ENCODE results near the gene ICAM1. TPM values are rescaled to one million over a fixed set of nuclear protein-coding genes. Genes with fewer than 3 reads are reported as not detected.

The ICAM1 gene
- total RNA-seq, 1 donor from 2014 or later, result 155 TPM

GRCh38 chr19:10226376-10227025 lies 44.4 kb upstream of the ICAM1 start:
- H3K36me3 ChIP-seq (ENCODE audit: control insufficient read depth, insufficient read depth, low read length), result no peaks in the 10 kb centered on the region
- peaks cover 2% of the 10 kb centered on the region for H3K27me3 ChIP-seq (ENCODE audit: control insufficient read depth, insufficient read depth, low read length)
- no peak for TF ChIP-seq CTCF (IDR thresholded peaks at IDR 0.05; ENCODE audit: insufficient read depth, low read length, poor library complexity, severe bottlenecking)
- no peak for DNase-seq (ENCODE audit: low read depth)
- no peak overlapping the region for H3K4me3 ChIP-seq (ENCODE audit: low read depth, low read length)

DNA sequence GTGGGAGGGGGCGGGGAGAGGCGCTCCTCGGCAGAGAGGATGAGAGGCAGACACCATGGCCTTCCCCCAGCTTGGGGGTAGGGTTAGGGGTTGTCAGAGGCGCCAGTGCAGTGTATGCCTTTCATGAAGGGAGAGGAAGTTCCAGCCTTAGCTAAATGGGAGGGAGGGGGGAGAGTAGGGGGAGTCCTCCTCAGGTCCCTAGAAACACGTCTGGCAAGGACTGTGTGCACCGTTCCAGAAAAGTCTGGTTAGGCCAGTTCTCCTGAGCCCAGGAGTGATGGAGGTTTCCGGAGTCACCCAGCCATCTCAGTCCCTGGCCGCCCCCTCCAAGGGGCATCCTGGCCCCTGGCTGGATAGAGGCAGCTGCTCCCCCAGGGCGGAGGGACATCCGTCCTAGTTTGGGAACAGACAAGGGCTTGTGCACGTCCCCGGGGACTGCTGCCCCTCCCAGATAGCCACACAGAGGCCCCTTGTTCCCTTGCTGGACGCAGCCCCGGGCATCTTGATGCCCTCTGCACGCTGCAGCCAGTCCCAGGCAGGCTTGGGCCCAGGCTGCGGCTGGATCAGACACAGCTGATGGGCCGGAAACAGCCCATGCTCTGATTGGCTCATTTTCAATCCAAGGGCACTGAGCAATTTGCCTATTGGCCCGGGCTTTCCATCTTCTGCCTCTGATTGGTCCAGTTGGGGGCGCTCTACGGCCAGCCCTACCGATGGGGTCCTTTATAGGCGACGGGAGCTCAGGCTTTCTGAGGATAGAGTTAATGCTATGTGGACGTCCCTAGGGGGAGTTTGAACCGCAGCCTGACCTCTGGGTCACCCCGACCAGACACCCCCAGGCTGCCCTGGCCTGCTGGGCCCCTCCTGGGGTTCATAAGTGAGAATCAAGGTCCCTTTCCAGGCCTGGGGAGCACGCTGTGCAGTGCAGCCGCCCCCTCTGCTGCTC lies 43.6 kb upstream of the ICAM1 start:
- Histone ChIP-seq H3K4me3 (ENCODE audit: low read depth, low read length) (no peak overlapping the region), H3K27me3 (ENCODE audit: control insufficient read depth, insufficient read depth, low read length) (peaks cover 2% of the 10 kb centered on the region), H3K36me3 (ENCODE audit: control insufficient read depth, insufficient read depth, low read length) (no peaks in the 10 kb centered on the region)
- TF ChIP-seq CTCF (IDR thresholded peaks at IDR 0.05; ENCODE audit: insufficient read depth, low read length, poor library complexity, severe bottlenecking), result no peak
- DNase-seq (ENCODE audit: low read depth), result no peak

GRCh38 chr19:10228393-10228792 lies 42.5 kb upstream of the ICAM1 start:
- H3K4me3 ChIP-seq (ENCODE audit: low read depth, low read length), result no peak overlapping the region
- peaks cover 2% of the 10 kb centered on the region for H3K27me3 ChIP-seq (ENCODE audit: control insufficient read depth, insufficient read depth, low read length)
- TF ChIP-seq CTCF (IDR thresholded peaks at IDR 0.05; ENCODE audit: insufficient read depth, low read length, poor library complexity, severe bottlenecking), result no peak
- no peak for DNase-seq (ENCODE audit: low read depth)
- H3K36me3 ChIP-seq (ENCODE audit: control insufficient read depth, insufficient read depth, low read length), result no peaks in the 10 kb centered on the region

DNA sequence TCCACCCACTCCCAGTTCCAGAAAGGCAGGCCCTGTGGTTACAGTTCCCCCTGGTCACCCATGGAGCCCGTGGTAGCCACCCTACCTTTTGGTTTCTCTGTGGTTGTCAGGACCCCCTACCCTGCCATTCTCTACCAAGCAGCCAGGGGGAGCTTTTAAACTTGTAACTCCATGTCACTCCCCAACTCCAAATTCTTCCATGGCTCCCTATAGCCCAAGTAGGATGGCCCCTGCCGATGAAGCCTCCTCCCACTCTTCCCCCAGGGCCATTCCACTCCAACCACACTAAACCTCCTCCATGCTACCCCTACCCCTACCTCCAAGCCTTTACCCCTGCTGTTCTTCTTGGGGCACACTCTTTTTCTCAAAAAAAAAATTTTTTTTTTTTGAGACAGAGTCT lies 42.0 kb upstream of the ICAM1 start:
- peak; percentile 48 for TF ChIP-seq CTCF (IDR thresholded peaks at IDR 0.05; ENCODE audit: insufficient read depth, low read length, poor library complexity, severe bottlenecking)
- DNase-seq (ENCODE audit: low read depth), result no peak
- H3K36me3 ChIP-seq (ENCODE audit: control insufficient read depth, insufficient read depth, low read length), result no peaks in the 10 kb centered on the region
- H3K4me3 ChIP-seq (ENCODE audit: low read depth, low read length), result no peak overlapping the region
- peaks cover 2% of the 10 kb centered on the region for H3K27me3 ChIP-seq (ENCODE audit: control insufficient read depth, insufficient read depth, low read length)

- Histone ChIP-seq H3K27me3 (ENCODE audit: control insufficient read depth, insufficient read depth, low read length) (peaks cover 2% of the 10 kb centered on the region), H3K4me3 (ENCODE audit: low read depth, low read length) (peak overlapping the region; percentile 74), H3K36me3 (ENCODE audit: control insufficient read depth, insufficient read depth, low read length) (no peaks in the 10 kb centered on the region)
- TF ChIP-seq CTCF (IDR thresholded peaks at IDR 0.05; ENCODE audit: insufficient read depth, low read length, poor library complexity, severe bottlenecking), result peak; percentile 12
- no peak for DNase-seq (ENCODE audit: low read depth)
Observed at GRCh38 chr19:10230173-10230860, 40.6 kb upstream of the ICAM1 start.
